CMK (cell line): ENCODE measurements around the gene SCO1.
"Not testable (repeated sequence)": the region's sequence is repeated elsewhere in the genome, so short reads cannot be mapped to it uniquely, and the experiment has no call there.

Source experiments
- DNase-seq: peaks from one replicate; pipeline ENCODE4 v3.0.0-alpha.2; 2010; ENCODE audit warnings: low read depth

SCO1 gene

DNA sequence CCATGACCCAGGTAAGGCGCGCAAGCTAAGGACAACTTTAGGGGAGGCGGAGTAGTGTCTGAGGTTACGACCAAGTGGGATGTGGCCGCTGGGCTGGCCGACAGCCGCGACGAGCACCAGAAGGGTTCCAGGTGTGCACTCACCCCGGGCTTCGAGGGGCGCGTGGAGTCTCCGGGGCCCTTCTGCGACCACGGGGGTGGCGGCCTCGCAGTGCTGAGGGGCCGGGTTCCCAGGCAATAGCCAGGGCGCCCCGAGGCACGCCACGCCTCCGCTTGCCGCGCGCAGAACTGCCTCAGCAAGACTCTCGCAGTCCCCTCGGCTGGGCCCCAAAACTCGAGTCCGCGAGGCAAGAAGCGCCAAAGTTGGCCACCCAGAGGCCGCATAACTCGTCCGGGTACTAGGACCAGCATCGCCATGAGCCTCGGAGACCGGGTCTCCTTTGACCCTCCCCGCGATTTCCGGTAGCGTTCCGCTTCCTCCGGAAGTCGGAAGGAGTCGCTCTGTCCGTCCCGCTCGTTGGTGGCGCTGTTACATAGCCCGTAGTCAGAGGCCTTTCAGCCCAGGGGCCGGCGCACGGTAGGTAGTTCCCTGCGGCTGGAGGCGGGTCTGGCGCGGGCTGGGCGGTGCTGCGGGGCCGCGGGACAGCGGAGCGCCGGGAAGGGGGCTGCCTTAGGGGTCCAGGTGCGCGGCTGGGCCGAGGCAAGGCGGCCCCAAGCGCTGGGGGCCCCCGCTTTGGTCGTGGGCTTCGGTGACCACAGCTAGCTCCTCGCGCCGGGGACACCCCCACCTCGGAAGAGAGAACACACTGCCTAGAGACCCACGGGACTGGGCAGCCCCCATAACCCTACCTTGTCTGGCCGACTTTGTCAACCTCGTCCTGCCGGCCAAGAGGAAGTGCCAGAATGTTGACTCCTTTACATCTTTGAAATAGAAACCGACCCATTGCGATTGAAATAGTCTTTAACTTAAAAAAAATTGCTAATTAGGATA, at the start of gene SCO1, which contains the start of gene ADPRM:
TSS of gene SCO1 (minus strand) at position 442 of the 990 bp plus-strand sequence. CDS start at position 416, 26 bp downstream.
TSS of gene ADPRM (plus strand) at position 503 of the 990 bp plus-strand sequence. CDS start 7,333 bp downstream, outside the sequence.
- peak; percentile 79 for DNase-seq

- no peak for DNase-seq
These were observed 47.9 kb upstream of the SCO1 start for GRCh38 chr17:10745231-10745630.

DNA sequence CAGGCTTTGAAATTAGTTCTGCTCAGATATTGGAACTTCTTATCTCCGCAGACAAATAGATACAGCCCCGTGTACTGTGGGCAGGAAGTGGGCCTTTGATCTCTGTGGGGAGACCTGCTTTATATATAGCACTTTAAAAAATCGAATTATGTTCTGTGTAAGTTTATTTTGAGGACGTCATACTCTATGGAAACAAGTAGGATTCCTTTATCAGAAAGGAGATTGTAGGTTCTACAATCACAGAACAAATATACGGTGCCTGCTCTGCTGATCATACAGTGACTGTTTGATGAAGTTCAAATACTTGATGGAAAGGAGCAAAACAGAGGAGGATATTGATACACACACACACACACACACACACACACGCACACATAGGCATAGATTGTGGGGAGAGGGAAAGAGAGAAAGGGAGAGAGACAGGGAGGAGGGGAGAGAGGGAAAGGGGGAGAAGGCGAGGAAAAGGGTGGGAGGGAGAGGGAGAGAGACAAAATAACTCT, 47.2 kb upstream of the SCO1 start:
- DNase-seq = no peak

- DNase-seq = no peak
These were observed 46.1 kb upstream of the SCO1 start for GRCh38 chr17:10743316-10744009.

DNA sequence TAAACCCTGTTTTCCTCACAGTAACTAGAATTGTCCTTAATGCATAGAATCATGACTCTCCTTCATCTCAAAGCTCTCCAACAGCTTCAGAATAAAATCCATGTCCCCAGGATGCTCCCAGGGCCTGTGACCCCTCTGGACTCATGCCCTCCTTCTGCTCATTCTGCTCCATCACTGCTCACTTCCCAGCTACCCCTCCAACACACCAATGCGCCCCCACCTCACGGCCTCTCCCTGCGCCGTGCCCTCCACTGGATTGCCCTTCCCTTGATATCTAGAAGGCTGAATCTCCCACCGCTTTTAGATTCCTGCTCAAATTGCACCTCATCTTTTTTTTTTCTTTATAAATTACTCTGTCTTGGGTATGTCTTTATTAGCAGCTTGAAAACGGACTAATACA, 45.1 kb upstream of the SCO1 start:
- DNase-seq = no peak

DNA sequence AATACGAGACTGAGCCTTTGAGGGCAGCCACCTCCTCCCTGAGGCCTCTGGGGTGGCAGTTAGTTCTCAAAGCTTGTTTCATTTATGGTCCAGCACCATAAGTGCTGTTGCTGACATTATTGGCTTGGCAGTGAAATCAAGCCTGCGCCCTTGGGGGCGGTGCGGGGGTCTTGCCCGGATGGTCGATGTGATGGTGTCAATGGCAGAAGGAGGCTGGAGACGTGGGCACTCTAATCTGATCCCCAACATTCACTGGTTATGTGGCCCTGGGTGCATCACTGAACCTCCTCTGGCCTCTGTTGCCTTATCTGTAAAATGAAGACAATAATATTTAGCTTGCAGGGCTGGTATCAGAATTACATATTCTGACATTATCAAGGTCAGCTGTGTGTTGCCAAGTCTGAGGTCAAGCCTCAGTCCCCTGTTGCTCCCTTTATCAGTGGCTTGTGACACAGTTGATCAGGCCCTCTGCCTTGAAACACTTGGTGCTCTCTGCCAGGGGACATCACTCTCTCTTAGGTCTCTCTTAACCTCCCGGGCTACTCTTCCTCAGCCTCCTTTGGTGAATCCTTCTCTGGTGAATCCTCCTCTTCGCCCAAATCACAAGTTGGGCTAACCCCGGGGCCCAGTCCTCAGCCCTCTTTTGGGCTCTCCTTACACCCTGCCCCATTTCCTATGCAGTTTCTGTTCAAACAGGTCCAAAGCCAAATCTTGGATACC, 44.2 kb upstream of the SCO1 start:
- DNase-seq = no peak

- no peak for DNase-seq
These were observed 42.1 kb upstream of the SCO1 start for GRCh38 chr17:10739386-10739785.

DNA sequence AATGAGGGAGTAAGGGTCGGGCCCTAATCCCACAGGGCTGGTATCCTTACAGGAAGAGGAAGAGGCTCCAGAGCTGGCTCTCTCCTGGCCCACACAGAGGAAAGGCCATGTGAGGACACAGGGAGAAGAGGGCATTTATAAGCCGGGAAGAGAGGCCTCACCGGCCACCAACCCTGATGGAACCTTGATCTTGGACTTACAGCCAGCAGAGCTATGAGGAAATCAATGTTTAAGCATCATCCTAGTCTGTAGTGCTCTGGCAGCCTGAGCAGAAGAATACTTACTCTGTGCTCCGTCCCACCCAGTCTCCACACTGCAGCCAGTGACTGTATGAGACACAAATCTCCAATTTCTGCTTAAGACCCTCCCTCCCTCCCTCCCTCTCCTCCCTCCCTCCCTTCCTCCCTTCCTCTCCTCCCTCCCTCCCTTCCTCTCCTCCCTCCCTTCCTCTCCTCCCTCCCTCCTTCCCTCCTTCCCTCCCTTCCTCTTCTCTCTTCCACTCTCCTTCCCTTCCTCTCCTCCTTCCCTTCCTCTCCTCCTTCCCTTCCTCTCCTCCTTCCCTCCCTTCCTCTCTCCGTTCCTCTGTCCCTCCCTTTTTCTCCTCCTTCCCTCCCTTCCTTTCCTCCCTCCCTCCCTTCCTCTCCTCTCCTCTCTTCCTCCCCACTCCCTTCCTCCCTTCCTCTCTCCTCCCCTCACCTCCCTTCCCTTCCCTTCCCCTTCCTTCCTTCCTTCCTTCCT, 41.4 kb upstream of the SCO1 start:
- no peak for DNase-seq

- no peak for DNase-seq
These were observed 40.4 kb upstream of the SCO1 start for GRCh38 chr17:10737736-10738135.

- DNase-seq = peak; percentile 12
These were observed 39.9 kb upstream of the SCO1 start for GRCh38 chr17:10737168-10737622.

DNA sequence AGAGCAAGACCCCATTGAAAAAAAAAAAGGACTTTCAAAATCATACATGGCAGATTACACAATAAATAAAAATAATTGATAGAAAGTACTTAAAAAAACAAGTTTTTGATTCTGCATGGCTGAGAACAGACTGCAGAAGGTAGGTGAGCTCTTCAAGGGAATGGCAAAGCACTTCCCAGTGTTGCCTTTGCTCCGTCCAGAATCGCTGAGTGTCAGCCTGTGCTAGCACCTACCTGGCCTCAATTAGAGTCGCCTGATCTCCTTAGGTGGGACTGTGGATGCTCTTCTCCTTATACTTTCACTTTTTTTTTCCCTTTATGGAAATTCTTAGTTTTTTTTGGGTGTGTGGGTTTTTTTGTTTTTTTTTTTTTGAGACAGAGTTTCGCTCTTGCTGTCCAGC, 38.5 kb upstream of the SCO1 start:
- DNase-seq = no peak

- no peak for DNase-seq
These were observed 37.9 kb upstream of the SCO1 start for GRCh38 chr17:10735251-10735650.

GRCh38 chr17:10733666-10734065, 36.3 kb upstream of the SCO1 start:
- no peak for DNase-seq

- DNase-seq = not testable (repeated sequence)
These were observed 34.8 kb upstream of the SCO1 start for GRCh38 chr17:10732121-10732520.

DNA sequence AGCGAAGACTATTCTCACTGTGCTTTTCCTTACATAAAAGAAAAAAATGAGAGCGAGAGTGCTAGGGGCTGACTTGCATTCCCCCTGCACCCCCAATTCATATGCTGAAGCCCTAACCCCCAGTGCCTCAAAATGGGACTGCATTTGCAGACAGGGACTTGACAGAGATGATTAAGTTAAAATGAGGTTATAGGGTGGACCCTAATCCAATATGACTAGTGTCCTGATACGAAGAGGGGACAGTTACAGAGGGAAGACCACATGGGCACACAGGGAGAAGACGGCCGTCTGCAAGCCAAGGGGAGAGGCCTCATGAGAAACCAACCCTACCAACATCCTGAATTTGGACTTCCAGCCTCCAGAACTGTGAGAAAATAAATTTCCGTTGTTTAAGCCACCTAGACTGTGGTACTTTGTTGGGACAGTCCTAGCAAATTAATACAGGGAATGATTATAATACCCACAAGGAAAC, 34.1 kb upstream of the SCO1 start:
- DNase-seq = no peak

DNA sequence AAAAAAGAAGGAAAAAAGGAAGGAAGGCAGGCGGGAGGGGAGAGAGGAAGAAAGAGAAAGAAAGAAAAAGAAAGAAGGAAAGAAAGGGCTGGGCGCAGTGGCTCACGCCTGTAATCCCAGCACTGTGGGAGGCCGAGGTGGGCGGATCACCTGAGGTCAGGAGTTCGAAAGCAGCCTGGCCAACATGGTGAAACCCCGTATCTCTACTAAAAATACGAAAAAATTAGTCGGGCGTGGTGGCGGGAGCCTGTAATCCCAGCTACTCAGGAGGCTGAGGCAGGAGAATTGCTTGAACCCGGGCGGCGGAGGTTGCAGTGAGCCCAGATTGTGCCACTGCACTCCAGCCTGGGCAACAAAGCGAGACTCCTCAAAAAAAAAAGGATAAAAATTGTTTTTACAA, 32.9 kb upstream of the SCO1 start:
- DNase-seq = not testable (repeated sequence)

GRCh38 chr17:10729334-10730193, 32.2 kb upstream of the SCO1 start, which contains the start of gene TMEM220:
Gene TMEM220 (minus strand): TSS chr17:10730023. CDS start chr17:10729851, 172 bp downstream.
- DNase-seq = peak; percentile 20

DNA sequence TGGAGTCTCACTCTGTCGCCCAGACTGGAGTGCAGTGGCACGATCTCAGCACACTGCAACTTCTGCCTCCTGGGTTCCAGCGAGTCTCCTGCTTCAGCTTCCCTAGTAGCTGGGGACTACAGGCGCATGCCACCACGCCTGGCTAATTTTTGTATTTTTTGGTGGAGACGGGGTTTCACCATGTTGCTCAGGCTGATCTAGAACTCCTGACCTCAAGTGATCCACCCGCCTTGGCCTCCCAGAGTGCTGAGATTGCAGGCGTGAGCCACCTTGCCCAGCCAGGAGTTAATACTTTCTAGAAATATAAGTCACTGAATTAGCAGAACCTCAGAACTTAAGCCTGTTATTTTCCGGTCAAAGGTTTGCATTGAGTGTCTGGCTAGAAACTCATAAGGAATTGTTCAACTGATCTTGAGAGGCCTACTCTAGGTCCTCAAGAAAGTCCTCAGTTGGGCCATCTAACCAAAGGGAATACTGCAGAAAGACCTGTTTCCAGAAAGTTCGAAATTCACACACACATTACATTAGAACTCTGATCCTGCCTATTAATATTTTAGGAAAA, 31.1 kb upstream of the SCO1 start:
- no peak for DNase-seq

DNA sequence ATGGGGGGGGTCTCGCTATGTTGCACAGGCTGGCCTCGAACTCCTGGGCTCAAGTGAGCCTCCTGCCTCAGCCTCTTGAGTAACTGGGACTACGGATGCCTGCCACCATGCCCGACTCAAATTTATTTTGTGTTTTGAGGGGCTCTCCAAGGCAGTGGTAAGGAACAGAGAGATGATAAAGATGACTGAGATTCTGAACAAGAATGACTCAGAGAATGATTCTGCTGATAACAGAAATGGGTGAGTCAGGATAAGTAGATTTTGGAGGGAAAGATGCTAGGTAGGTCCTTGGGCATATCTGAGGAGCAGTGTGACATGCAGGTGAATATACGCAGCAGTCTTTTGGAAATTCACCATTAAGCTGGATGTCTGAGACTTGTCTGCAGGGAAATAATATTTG, 29.9 kb upstream of the SCO1 start:
- no peak for DNase-seq

DNA sequence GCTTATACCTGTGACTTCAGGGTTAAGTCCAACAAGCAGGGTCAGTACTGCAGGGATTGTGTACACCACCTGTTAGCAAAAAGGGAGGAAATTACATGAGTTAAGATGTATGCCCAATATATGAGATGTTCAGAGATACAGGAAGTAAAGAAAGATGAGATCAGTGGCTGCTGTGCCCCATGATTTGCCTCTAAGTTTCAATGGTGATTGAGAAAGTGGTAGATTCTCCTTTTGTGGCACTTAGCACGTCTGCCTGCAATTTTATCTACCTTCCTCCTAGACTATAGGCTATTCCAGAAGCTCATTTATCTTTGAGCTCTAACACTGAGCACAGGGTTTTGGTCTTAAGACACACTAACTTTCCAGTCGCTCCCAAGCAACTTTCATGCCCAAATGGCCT, 28.9 kb upstream of the SCO1 start:
- no peak for DNase-seq
